ENCODE data around the gene ZNF226. TPM values are rescaled to one million over a fixed set of nuclear protein-coding genes. Genes with fewer than 3 reads are reported as not detected.
A peak's percentile ranks its signal among the peaks of the same experiment; 100 is the strongest.
"Not testable (repeated sequence)": the region's sequence is repeated elsewhere in the genome, so short reads cannot be mapped to it uniquely, and the experiment has no call there.

ZNF226 gene
- polyA plus RNA-seq, 1 of the 3 experiments (the other 2 are of a cell fraction): 28.8 TPM

DNA sequence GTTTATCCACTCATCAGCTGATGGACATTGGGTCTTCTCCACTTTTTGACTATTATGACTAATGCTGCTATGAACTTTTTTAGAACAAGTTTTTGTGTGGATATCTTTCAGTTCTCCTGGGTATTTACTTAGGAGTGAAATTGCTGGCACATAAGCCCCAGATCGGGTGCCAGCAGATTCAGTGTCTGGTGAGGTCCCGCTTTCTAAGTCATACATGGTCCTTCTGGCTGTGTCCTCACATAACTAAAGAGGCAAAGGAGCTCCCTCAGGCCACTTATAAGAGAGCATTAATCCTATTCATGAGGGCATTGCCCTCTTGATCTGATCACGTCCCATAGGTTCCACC is 600 bp upstream of the ZNF226 start:
- H3K9ac ChIP-seq: no peak overlapping the region
- peaks cover 24 to 29% of the 10 kb centered on the region in 2 experiments for H3K36me3 ChIP-seq (replicated peaks in 1 of 2; ENCODE audit: control insufficient read depth in 1 of 2, insufficient read depth in 2 of 2, low read length in 1 of 2)
- H3F3A ChIP-seq (replicated peaks; ENCODE audit: insufficient read depth): peaks cover 12% of the 10 kb centered on the region
- peak overlapping the region; percentile 91 for H3K4me2 ChIP-seq
- peaks cover 41% of the 10 kb centered on the region for H3K79me2 ChIP-seq (ENCODE audit: insufficient read depth)
- H3K27me3 ChIP-seq (ENCODE audit: insufficient read depth): no peaks in the 10 kb centered on the region
- peak overlapping the region; percentile 79 to 85; a peak in 3 of 4 replicates for H3K27ac ChIP-seq (ENCODE audit: low read depth in 2 of 2, low read length in 1 of 2)
- TF ChIP-seq, protein P1, sequence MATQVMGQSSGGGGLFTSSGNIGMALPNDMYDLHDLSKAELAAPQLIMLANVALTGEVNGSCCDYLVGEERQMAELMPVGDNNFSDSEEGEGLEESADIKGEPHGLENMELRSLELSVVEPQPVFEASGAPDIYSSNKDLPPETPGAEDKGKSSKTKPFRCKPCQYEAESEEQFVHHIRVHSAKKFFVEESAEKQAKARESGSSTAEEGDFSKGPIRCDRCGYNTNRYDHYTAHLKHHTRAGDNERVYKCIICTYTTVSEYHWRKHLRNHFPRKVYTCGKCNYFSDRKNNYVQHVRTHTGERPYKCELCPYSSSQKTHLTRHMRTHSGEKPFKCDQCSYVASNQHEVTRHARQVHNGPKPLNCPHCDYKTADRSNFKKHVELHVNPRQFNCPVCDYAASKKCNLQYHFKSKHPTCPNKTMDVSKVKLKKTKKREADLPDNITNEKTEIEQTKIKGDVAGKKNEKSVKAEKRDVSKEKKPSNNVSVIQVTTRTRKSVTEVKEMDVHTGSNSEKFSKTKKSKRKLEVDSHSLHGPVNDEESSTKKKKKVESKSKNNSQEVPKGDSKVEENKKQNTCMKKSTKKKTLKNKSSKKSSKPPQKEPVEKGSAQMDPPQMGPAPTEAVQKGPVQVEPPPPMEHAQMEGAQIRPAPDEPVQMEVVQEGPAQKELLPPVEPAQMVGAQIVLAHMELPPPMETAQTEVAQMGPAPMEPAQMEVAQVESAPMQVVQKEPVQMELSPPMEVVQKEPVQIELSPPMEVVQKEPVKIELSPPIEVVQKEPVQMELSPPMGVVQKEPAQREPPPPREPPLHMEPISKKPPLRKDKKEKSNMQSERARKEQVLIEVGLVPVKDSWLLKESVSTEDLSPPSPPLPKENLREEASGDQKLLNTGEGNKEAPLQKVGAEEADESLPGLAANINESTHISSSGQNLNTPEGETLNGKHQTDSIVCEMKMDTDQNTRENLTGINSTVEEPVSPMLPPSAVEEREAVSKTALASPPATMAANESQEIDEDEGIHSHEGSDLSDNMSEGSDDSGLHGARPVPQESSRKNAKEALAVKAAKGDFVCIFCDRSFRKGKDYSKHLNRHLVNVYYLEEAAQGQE (IDR thresholded peaks at IDR 0.05; ENCODE audit: low read depth, low read length): no peak
- TF ChIP-seq, protein P2, sequence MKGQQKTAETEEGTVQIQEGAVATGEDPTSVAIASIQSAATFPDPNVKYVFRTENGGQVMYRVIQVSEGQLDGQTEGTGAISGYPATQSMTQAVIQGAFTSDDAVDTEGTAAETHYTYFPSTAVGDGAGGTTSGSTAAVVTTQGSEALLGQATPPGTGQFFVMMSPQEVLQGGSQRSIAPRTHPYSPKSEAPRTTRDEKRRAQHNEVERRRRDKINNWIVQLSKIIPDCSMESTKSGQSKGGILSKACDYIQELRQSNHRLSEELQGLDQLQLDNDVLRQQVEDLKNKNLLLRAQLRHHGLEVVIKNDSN (IDR thresholded peaks at IDR 0.05; ENCODE audit: borderline replicate concordance, low read depth): no peak
- TF ChIP-seq GATA2 (CRISPR knock-in tag; IDR thresholded peaks at IDR 0.05) (no peak), NFIC (IDR thresholded peaks at IDR 0.05; ENCODE audit: borderline replicate concordance) (no peak), YY1 (IDR thresholded peaks at IDR 0.05; ENCODE audit: low read depth) (no peak), ELF1 (IDR thresholded peaks at IDR 0.05) (no peak), FOSL2 (IDR thresholded peaks at IDR 0.05; ENCODE audit: borderline replicate concordance, low read depth) (no peak), TAF1 (IDR thresholded peaks at IDR 0.05; ENCODE audit: borderline replicate concordance, low read depth, low read length) (no peak), RCOR1 (IDR thresholded peaks at IDR 0.05; ENCODE audit: low read length) (no peak), EP300 (IDR thresholded peaks at IDR 0.05; ENCODE audit: borderline replicate concordance in 1 of 2, low read depth in 1 of 2, low read length in 1 of 2) (no peak), MEF2A (IDR thresholded peaks at IDR 0.05; ENCODE audit: borderline replicate concordance, low read depth) (no peak), RAD21 (IDR thresholded peaks at IDR 0.05; ENCODE audit: low read length) (no peak), SMC3 (IDR thresholded peaks at IDR 0.05; ENCODE audit: low read depth, low read length) (no peak), SIN3A (IDR thresholded peaks at IDR 0.05; ENCODE audit: borderline replicate concordance, low read depth, low read length) (no peak), RXRA (IDR thresholded peaks at IDR 0.05; ENCODE audit: borderline replicate concordance, low read depth) (no peak), EZH2phosphoT487 (IDR thresholded peaks at IDR 0.05; ENCODE audit: borderline replicate concordance, low read depth) (no peak)
- TF ChIP-seq, protein P3, sequence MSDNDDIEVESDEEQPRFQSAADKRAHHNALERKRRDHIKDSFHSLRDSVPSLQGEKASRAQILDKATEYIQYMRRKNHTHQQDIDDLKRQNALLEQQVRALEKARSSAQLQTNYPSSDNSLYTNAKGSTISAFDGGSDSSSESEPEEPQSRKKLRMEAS (IDR thresholded peaks at IDR 0.05; ENCODE audit: low read depth): no peak
- TF ChIP-seq, protein P4, sequence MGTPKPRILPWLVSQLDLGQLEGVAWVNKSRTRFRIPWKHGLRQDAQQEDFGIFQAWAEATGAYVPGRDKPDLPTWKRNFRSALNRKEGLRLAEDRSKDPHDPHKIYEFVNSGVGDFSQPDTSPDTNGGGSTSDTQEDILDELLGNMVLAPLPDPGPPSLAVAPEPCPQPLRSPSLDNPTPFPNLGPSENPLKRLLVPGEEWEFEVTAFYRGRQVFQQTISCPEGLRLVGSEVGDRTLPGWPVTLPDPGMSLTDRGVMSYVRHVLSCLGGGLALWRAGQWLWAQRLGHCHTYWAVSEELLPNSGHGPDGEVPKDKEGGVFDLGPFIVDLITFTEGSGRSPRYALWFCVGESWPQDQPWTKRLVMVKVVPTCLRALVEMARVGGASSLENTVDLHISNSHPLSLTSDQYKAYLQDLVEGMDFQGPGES (IDR thresholded peaks at IDR 0.05; ENCODE audit: low read depth, low read length): no peak
- TF ChIP-seq, protein P5, sequence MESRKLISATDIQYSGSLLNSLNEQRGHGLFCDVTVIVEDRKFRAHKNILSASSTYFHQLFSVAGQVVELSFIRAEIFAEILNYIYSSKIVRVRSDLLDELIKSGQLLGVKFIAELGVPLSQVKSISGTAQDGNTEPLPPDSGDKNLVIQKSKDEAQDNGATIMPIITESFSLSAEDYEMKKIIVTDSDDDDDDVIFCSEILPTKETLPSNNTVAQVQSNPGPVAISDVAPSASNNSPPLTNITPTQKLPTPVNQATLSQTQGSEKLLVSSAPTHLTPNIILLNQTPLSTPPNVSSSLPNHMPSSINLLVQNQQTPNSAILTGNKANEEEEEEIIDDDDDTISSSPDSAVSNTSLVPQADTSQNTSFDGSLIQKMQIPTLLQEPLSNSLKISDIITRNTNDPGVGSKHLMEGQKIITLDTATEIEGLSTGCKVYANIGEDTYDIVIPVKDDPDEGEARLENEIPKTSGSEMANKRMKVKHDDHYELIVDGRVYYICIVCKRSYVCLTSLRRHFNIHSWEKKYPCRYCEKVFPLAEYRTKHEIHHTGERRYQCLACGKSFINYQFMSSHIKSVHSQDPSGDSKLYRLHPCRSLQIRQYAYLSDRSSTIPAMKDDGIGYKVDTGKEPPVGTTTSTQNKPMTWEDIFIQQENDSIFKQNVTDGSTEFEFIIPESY (IDR thresholded peaks at IDR 0.05; ENCODE audit: borderline replicate concordance, low read depth): no peak
- peaks cover 0 to 7% of the 10 kb centered on the region in 2 experiments; a peak in 2 of 4 replicates for H3K4me1 ChIP-seq (ENCODE audit: control insufficient read depth in 1 of 2, insufficient read depth in 2 of 2, low read depth in 1 of 2, low read length in 1 of 2)
- ChIA-PET CTCF (interaction anchor here (0.8 to 1.0 kb wide), 2 partner anchors 52 to 84 kb away, joined by 3 read pairs; no protein-coding TSS in a partner anchor), POLR2A (interaction anchor here (0.8 to 2.0 kb wide), 7 partner anchors 10 to 139 kb away, joined by 3 to 15 read pairs (median 5); partner anchors contain the start of genes ZNF223, ZNF225 and ZNF227)
- H2AFZ ChIP-seq (ENCODE audit: low read depth): peak overlapping the region; percentile 96
- no peaks in the 10 kb centered on the region for H4K20me1 ChIP-seq (ENCODE audit: insufficient read depth)
- DNase-seq: no peak
- no peaks in the 10 kb centered on the region; the same call in 1 of the 2 replicates for H3K9me3 ChIP-seq
- H3K4me3 ChIP-seq (ENCODE audit: low read depth in 2 of 2, low read length in 1 of 2): peak overlapping the region; percentile 73 to 98
- H3K9me2 ChIP-seq: no peaks in the 10 kb centered on the region
- WGBS (ENCODE audit: low lambda C conversion rate): 18% methylated on average over 3 of the region's 3 CpGs

DNA sequence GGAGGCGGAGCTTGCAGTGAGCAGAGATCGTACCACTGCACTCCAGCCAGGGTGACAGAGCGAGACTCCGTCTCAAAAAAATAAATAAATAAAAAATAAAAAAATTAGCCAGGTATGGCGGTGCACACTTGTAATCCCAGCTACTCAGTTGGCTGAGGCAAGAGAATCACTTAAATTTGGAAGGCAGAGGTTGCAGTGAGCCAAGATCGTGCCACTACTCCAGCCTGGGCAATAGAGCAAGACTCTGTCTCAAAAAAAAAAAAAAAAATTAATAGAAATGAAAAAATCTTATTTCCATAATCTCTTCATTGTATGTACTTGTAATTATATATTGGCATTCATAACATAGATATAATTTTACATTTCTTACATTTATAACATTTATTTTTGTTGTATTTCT is 5.8 kb downstream of the ZNF226 start:
- H3K9ac ChIP-seq; CTCF ChIA-PET; H4K20me1 ChIP-seq (ENCODE audit: insufficient read depth); H3K27ac ChIP-seq (ENCODE audit: low read depth in 2 of 2, low read length in 1 of 2); H3K9me2 ChIP-seq; H3F3A ChIP-seq (replicated peaks; ENCODE audit: insufficient read depth); H3K4me3 ChIP-seq (ENCODE audit: low read depth in 2 of 2, low read length in 1 of 2); H3K4me1 ChIP-seq (ENCODE audit: control insufficient read depth in 1 of 2, insufficient read depth in 2 of 2, low read depth in 1 of 2, low read length in 1 of 2); DNase-seq; H3K4me2 ChIP-seq; POLR2A ChIA-PET; H2AFZ ChIP-seq (ENCODE audit: low read depth); H3K27me3 ChIP-seq (ENCODE audit: insufficient read depth): not testable (repeated sequence)
- WGBS (ENCODE audit: low lambda C conversion rate): 97% methylated on average over 6 of the region's 6 CpGs
- Histone ChIP-seq H3K79me2 (ENCODE audit: insufficient read depth) (peaks cover 45% of the 10 kb centered on the region), H3K36me3 (replicated peaks in 1 of 2; ENCODE audit: control insufficient read depth in 1 of 2, insufficient read depth in 2 of 2, low read length in 1 of 2) (peaks cover 82 to 93% of the 10 kb centered on the region in 2 experiments), H3K9me3 (peaks cover 14% of the 10 kb centered on the region; the same call in 1 of the 2 replicates)
